ES-I3 (cell line): ENCODE results near the gene RAB20.
A peak's percentile ranks its signal among the peaks of the same experiment; 100 is the strongest.
"Not testable (repeated sequence)": the region's sequence is repeated elsewhere in the genome, so short reads cannot be mapped to it uniquely, and the experiment has no call there.

Experiments used
- H3K36me3 ChIP-seq: 2 replicates; pipeline ENCODE4 v1.6.1; 2013; ENCODE audit warnings: mild to moderate bottlenecking, low read length, control low read depth, moderate library complexity; ENCODE audit not compliant: insufficient read depth
- H3K4me1 ChIP-seq: 2 replicates; pipeline ENCODE4 v1.6.1; 2013; ENCODE audit warnings: mild to moderate bottlenecking, control low read depth, low read length; ENCODE audit not compliant: insufficient read depth
- H3K9ac ChIP-seq: 2 replicates; pipeline ENCODE4 v1.6.1; 2013; ENCODE audit warnings: low read depth, mild to moderate bottlenecking, low read length, moderate library complexity
- H3K9me3 ChIP-seq: 2 replicates; pipeline ENCODE4 v1.6.1; 2013; ENCODE audit warnings: mild to moderate bottlenecking, low read length, moderate library complexity; ENCODE audit not compliant: control insufficient read depth, insufficient read depth

RAB20 gene

DNA sequence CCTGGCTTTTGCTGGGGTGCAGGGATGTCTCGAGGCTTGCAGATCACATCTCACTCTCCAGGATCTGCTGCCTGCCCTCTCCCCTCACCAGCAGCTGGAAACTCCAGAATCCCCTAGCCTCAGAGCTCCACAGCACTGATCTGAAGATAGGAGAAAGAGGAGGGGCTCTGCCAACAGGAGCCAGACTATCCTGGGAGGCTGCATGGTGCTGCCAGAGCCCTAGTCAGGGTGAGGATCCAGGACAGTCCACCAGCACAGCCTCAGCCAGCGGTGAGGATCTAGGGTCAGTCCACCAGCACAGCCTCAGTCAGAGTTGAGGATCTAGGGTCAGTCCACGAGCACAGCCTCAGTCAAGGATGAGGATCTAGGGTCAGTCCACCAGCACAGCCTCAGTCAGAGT lies 65.2 kb downstream of the RAB20 start:
- H3K9me3 ChIP-seq: no peaks in the 10 kb centered on the region
- H3K4me1 ChIP-seq: no peaks in the 10 kb centered on the region
- peaks cover 52% of the 10 kb centered on the region for H3K36me3 ChIP-seq
- no peak overlapping the region for H3K9ac ChIP-seq

- Histone ChIP-seq H3K4me1 (no peaks in the 10 kb centered on the region), H3K36me3 (peaks cover 50% of the 10 kb centered on the region), H3K9ac (no peak overlapping the region), H3K9me3 (no peaks in the 10 kb centered on the region)
Observed at GRCh38 chr13:110495881-110496280, 65.6 kb downstream of the RAB20 start.

DNA sequence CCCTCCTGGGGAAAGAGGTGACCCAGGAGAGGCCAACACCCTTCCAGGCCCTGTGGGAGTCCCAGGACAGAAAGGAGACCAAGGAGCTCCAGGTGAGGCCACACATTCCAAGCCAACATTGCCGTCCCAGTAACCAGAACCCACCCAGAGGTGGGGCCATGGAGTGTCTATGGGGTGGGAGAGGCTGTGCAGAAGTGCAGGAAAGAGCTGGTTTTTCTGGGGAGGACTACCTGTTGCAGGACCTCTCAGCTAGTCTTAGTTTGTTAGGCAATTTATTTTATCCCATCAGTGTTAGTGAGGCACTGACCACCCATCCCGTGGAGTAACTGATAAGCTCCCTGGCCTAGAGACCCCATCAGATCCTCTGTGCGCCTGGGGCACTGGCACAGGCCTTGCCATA lies 66.1 kb downstream of the RAB20 start:
- H3K4me1 ChIP-seq: no peaks in the 10 kb centered on the region
- no peaks in the 10 kb centered on the region for H3K9me3 ChIP-seq
- no peak overlapping the region for H3K9ac ChIP-seq
- H3K36me3 ChIP-seq: peaks cover 51% of the 10 kb centered on the region

DNA sequence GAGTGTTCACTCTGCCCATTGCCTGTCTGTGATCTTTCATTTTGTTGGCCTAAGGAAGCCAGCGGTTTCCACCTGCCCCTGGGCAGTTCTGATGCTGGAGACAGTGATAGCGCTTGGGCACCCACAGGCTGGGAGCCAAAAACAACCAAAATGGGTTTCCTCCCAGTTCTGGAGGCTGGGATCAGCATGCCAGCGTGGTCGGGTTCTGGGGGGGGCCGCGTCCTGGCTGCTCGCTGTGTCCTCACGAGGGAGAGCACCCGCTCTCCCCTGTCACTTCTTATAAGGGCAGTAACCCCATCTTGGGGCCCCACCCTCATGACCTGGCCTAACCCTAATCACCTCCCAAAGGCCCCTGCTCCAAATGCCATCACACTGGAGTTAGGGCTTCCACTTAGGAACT lies 67.9 kb downstream of the RAB20 start:
- no peak overlapping the region for H3K9ac ChIP-seq
- H3K4me1 ChIP-seq: no peaks in the 10 kb centered on the region
- H3K9me3 ChIP-seq: no peaks in the 10 kb centered on the region
- peaks cover 44% of the 10 kb centered on the region for H3K36me3 ChIP-seq

- Histone ChIP-seq H3K36me3 (peaks cover 37% of the 10 kb centered on the region), H3K9me3 (no peaks in the 10 kb centered on the region), H3K9ac (no peak overlapping the region), H3K4me1 (peaks cover 4% of the 10 kb centered on the region; the same call in 1 of the 2 replicates)
Observed at GRCh38 chr13:110492679-110493593, 68.6 kb downstream of the RAB20 start.

DNA sequence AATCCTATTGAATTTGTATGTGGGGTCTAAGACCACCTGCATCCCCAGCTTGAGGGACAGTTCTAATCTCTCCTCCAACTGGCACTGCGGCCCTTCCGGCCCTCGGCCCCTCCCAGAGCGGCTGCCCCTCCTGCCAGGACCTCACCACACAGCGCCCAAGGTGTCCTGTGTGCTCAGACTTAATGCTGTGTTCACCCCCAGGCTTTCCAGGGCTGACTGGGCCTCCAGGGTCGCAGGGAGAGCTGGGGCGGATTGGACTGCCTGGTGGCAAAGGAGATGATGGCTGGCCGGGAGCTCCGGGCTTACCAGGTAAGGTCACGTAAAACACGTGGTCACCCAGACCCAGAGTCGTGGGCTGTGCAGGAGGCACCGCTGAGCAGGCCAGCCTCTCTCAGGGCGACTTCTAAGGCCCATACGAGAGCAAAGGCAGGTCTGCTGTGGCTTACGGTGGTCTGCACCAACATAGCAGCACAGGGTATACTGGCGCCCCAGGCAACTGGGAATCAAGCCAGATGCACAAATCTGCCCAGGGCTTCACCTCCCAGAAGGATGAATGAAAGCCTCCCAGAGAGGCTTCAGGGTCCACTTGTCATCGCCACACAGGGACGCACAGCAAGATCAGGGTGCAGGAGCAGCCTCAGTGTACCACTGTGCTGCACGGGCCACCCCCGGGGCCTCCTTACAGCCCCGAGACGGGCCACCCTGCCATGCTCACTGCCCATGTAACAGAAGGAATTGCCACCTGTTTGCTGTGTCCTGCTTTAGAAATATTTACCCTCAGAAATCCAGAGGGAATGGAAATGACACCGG lies 69.4 kb downstream of the RAB20 start:
- no peaks in the 10 kb centered on the region for H3K9me3 ChIP-seq
- H3K4me1 ChIP-seq: peaks cover 12% of the 10 kb centered on the region
- H3K36me3 ChIP-seq: peaks cover 30% of the 10 kb centered on the region
- no peak overlapping the region for H3K9ac ChIP-seq

DNA sequence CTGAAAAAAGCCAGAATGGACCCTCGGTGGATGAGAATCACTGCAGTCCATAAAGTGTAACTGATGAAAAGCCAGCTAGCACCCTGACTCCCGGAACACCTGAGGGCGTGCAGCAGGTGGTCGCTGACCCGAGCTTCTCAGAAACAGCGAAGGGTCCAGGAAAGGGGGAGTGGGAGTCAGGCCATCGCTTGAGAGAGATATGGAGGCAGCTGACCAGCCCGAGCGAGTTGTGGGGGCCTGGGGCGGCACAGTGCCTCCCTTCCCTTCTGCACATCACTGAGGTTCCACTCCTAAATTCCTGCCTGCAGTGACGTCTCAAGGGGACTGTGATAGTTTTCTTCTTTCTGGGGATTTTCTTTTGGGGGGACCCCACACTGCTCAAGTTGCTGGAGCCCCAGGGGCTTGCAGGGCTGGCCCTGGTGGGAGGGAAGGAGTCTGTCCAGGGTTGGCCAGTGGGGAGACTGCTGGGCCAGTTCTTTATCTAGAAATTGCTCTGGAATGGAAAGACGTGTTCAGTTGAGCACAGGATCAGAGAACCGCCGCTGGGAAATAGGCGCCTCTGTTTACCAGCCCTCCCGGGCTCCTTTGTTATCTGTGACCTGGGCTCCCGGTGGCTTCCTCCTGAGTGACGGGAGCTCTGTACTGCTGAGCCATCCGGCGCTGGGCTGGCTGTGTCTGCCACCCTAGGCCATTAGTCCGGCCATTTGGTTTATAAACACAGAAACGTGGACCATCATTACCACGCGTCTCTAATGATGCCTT lies 71.3 kb downstream of the RAB20 start:
- H3K36me3 ChIP-seq: peaks cover 19% of the 10 kb centered on the region
- no peak overlapping the region for H3K9ac ChIP-seq
- H3K9me3 ChIP-seq: no peaks in the 10 kb centered on the region
- peaks cover 23% of the 10 kb centered on the region for H3K4me1 ChIP-seq

GRCh38 chr13:110486880-110487279 lies 74.6 kb downstream of the RAB20 start:
- Histone ChIP-seq H3K4me1 (peaks cover 32% of the 10 kb centered on the region), H3K9ac (peak overlapping the region; percentile 6; the same call in 1 of the 2 replicates), H3K36me3 (peaks cover 31% of the 10 kb centered on the region)
- H3K9me3 ChIP-seq: not testable (repeated sequence)

GRCh38 chr13:110486061-110486715 lies 75.3 kb downstream of the RAB20 start:
- no peaks in the 10 kb centered on the region for H3K9me3 ChIP-seq
- H3K9ac ChIP-seq: peak overlapping the region; percentile 16; the same call in 1 of the 2 replicates
- peaks cover 32% of the 10 kb centered on the region for H3K4me1 ChIP-seq
- peaks cover 29% of the 10 kb centered on the region for H3K36me3 ChIP-seq

DNA sequence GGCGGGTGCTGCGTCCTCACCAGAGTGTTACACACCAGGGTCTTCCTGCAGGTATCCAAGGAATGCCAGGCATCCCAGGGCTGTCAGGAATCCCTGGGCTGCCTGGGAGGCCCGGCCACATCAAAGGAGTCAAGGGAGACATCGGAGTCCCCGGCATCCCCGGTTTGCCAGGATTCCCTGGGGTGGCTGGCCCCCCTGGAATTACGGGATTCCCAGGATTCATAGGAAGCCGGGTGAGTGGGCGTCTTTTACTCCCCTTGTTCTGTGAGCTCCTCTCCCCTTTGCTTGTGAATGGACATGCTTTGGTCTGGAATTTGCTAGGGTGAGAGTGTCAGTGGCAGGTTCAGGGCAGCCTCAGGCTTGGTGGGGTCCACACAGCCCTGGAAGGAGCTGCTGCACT lies 75.9 kb downstream of the RAB20 start:
- Histone ChIP-seq H3K9ac (peak overlapping the region; percentile 16; the same call in 1 of the 2 replicates), H3K9me3 (no peaks in the 10 kb centered on the region), H3K4me1 (peaks cover 32% of the 10 kb centered on the region), H3K36me3 (peaks cover 25% of the 10 kb centered on the region)

DNA sequence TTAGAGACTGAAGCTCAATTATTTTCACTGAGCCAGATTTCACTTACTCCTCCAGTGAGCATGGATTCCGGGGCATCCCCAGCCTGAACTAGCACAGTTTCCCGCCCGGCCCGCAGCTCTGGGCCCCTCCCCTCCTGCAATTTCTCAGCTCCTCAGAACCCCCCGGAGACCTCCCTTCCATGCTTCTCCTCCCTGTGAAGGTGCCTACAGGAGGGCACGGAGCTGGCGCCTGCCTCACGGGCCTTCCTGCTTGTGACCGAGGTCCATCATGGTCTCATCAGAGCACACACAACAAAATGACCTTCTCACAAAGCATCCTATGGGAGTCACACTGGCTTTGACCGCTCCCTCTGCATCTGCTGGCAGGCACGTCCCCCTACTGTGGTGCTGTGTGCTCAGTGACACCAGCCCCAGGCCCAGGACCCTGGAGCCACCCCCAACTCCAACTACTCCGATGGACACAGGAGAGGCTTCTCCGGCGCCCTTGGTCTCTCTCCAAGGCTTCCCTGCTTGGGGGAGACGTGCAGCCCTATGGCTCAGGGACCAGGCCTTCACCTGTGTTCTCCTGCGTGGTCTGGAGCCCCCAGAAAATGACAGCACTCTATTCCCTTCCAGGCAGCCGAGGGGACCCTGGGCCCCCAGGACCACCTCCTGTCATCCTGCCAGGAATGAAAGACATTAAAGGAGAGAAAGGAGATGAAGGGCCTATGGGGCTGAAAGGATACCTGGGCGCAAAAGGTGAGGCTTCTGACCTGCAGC lies 77.1 kb downstream of the RAB20 start:
- H3K9me3 ChIP-seq: no peaks in the 10 kb centered on the region
- H3K36me3 ChIP-seq: peaks cover 29% of the 10 kb centered on the region
- peaks cover 32% of the 10 kb centered on the region for H3K4me1 ChIP-seq
- peak overlapping the region; percentile 12 for H3K9ac ChIP-seq

DNA sequence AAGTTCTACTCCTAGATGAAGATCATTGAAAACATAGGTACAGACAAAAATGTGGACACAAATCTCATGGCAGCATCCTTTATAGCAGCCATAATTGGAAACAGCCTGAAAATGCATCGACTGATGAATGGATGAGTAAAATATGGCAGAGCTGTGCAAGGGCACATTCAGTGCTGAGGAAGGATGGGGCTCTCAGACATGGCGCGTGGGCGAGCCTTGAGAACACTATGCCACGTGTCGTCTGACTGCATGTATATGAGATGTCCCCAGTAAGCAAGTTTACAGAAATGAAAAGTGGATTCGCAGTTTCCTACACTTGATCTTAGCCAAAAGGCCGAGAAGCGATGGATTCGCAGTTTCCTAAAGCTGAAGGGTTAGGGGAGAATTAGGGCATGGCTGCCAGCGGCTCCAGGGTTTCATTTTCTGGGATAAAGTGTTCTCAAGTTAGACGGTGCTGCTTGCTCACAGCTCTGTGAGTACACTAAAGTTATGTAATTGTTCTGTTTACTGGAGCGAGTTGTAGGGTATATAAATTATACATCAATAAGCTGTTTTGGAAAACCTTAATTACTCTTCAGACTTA lies 78.0 kb downstream of the RAB20 start:
- no peak overlapping the region for H3K9ac ChIP-seq
- no peaks in the 10 kb centered on the region for H3K9me3 ChIP-seq
- peaks cover 32% of the 10 kb centered on the region for H3K4me1 ChIP-seq
- H3K36me3 ChIP-seq: peaks cover 29% of the 10 kb centered on the region

DNA sequence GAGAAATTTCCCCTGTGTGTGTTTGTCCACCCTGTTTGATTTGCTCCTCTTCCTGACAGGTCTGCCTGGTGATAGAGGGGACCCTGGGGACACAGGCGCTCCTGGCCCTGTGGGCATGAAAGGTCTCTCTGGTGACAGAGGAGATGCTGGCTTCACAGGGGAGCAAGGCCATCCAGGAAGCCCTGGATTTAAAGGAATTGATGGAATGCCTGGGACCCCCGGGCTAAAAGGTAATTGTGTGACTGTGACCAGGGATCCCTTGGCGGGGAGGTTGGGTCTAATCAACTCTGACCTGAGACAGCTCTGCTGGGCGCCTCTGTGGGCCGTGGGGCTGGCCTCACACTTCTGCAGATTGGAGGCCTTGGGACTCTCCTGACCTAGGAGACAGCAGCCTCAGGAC lies 81.4 kb downstream of the RAB20 start:
- peaks cover 33% of the 10 kb centered on the region for H3K36me3 ChIP-seq

More for the DNA sequence above, 81.4 kb downstream of the RAB20 start:
- no peaks in the 10 kb centered on the region for H3K9me3 ChIP-seq
- H3K4me1 ChIP-seq: peaks cover 9% of the 10 kb centered on the region; the same call in 1 of the 2 replicates
- H3K9ac ChIP-seq: no peak overlapping the region
